Endothelial cell of umbilical vein (primary cell): Measurements from ENCODE around the gene DYNC1H1. TPM values are rescaled to one million over a fixed set of nuclear protein-coding genes. Genes with fewer than 3 reads are reported as not detected.

Source experiments
- BruUV-seq: library from RNA; stranded (reverse); fragments of 400-500 nt; replicated peaks from 2 replicates; lab custom pipeline; 2021; lab: Mats Ljungman, UMichigan
- CTCF ChIA-PET: fragments of 300-600, 350-600 bp; sonication (Branson Sonifier 250); formaldehyde crosslinking; loops from one replicate; lab custom pipeline; 2021; ENCODE audit warnings: antibody characterized with exemption, inconsistent platforms; lab: Charles Lee
- POLR2A ChIA-PET: fragments of 300-600, 350-600 bp; sonication (Branson Sonifier 250); formaldehyde crosslinking; loops from one replicate; lab custom pipeline; 2021; ENCODE audit warnings: antibody characterized with exemption, inconsistent platforms; lab: Charles Lee
- DNase-seq: peaks from one replicate; pipeline ENCODE4 v3.0.0-alpha.2; 2011; ENCODE audit warnings: low read depth, low spot score
- FAIRE-seq: peaks from 2 replicates; lab custom pipeline; 2011; peaks lifted over from hg19 to GRCh38; lab: Jason Lieb, UNC
- H2AFZ ChIP-seq: 2 replicates; pipeline ENCODE4 v1.6.0; 2012; ENCODE audit warnings: low read depth, low read length, control low read depth, inconsistent platforms
- H3K27ac ChIP-seq: 2 replicates; pipeline ENCODE4 v1.5.1; 2011; ENCODE audit warnings: low read depth, mild to moderate bottlenecking, control low read depth, low read length, moderate library complexity; ENCODE audit not compliant: insufficient read depth
- H3K27me3 ChIP-seq, 2 experiments: 2 replicates each; pipeline versions ENCODE4 v1.6.0 to v1.6.1; 2011; ENCODE audit warnings: low read length in 2 of 2, mixed read lengths in 1 of 2; ENCODE audit not compliant: control insufficient read depth in 2 of 2, insufficient read depth in 2 of 2
- H3K36me3 ChIP-seq, 2 experiments: 2 replicates in 1 of 2; 3 replicates in 1 of 2; pipeline ENCODE4 v1.5.1; 2011; ENCODE audit warnings: low read length in 2 of 2, mild to moderate bottlenecking in 1 of 2, moderate library complexity in 1 of 2; ENCODE audit not compliant: control insufficient read depth in 2 of 2, insufficient read depth in 2 of 2; ENCODE audit errors: extremely low read depth in 1 of 2
- H3K4me1 ChIP-seq: 3 replicates; pipeline ENCODE4 v1.5.1; 2011; ENCODE audit warnings: mild to moderate bottlenecking, low read length; ENCODE audit not compliant: control insufficient read depth, insufficient read depth; ENCODE audit errors: extremely low read depth
- H3K4me2 ChIP-seq: 2 replicates; pipeline ENCODE4 v1.6.1; 2011; ENCODE audit warnings: low read length, control low read depth, mixed read lengths; ENCODE audit not compliant: insufficient read depth
- H3K4me3 ChIP-seq, 3 experiments: fragments of 200-600 bp in 1 of 3; sonication (generic), shearing (Covaris generic) in 1 of 3; replicated peaks in 1 of 3; 2 replicates each; pipeline ENCODE4 v1.5.1; 2011 to 2016; ENCODE audit warnings: control low read depth in 3 of 3, low read length in 3 of 3, mild to moderate bottlenecking in 2 of 3, inconsistent platforms in 1 of 3, low read depth in 1 of 3, moderate library complexity in 1 of 3; ENCODE audit not compliant: insufficient read depth in 1 of 3
- H3K79me2 ChIP-seq: 2 replicates; pipeline ENCODE4 v1.6.0; 2012; ENCODE audit warnings: low read length, inconsistent platforms; ENCODE audit not compliant: control insufficient read depth, insufficient read depth
- H3K9ac ChIP-seq: replicated peaks from 2 replicates; pipeline ENCODE3; 2011; ENCODE audit warnings: low read length, control low read depth; ENCODE audit not compliant: insufficient read depth; ENCODE audit errors: extremely low read depth
- H3K9me1 ChIP-seq: replicated peaks from 3 replicates; pipeline ENCODE4 v1.6.0; 2011; ENCODE audit warnings: mild to moderate bottlenecking, low read length; ENCODE audit not compliant: control insufficient read depth, insufficient read depth; ENCODE audit errors: extremely low read depth
- H3K9me3 ChIP-seq: replicated peaks from 2 replicates; pipeline ENCODE4 v1.5.1; 2012; ENCODE audit warnings: low read length, inconsistent platforms; ENCODE audit not compliant: control insufficient read depth, insufficient read depth
- H4K20me1 ChIP-seq: replicated peaks from 2 replicates; pipeline ENCODE3; 2011; ENCODE audit warnings: mild to moderate bottlenecking, low read length; ENCODE audit not compliant: control insufficient read depth, insufficient read depth; ENCODE audit errors: extremely low read depth
- EZH2 ChIP-seq: IDR thresholded peaks from 2 replicates; pipeline ENCODE4 v1.6.1; 2012; ENCODE audit warnings: borderline replicate concordance, low read depth, mild to moderate bottlenecking, moderate library complexity, low read length, inconsistent platforms; ENCODE audit not compliant: severe bottlenecking
- FOS ChIP-seq: IDR thresholded peaks from 2 replicates; pipeline ENCODE4 v1.6.1; 2011; ENCODE audit warnings: mild to moderate bottlenecking, low read length, moderate library complexity, borderline replicate concordance; ENCODE audit not compliant: insufficient read depth
- GATA2 ChIP-seq: IDR thresholded peaks from 2 replicates; pipeline ENCODE4 v1.7.0; 2011; ENCODE audit warnings: low read depth, mild to moderate bottlenecking, moderate library complexity, mixed read lengths, low read length; ENCODE audit not compliant: insufficient read length, insufficient read depth
- JUN ChIP-seq: IDR thresholded peaks from 2 replicates; pipeline ENCODE4 v1.6.1; 2011; ENCODE audit warnings: borderline replicate concordance, low read depth; ENCODE audit not compliant: insufficient read length, insufficient read depth
- MYC ChIP-seq: IDR thresholded peaks from one replicate; pipeline ENCODE4 v1.6.1; 2011; ENCODE audit warnings: mild to moderate bottlenecking, low read depth, low read length
- POLR2A ChIP-seq: IDR thresholded peaks from 2 replicates; pipeline ENCODE4 v1.6.1; 2012; ENCODE audit warnings: low read depth, mild to moderate bottlenecking, control low read depth, low read length
- POLR2AphosphoS5 ChIP-seq: IDR thresholded peaks from 2 replicates; pipeline ENCODE4 v1.6.1; 2012; ENCODE audit warnings: low read depth, mild to moderate bottlenecking, control low read depth, low read length, moderate library complexity; ENCODE audit not compliant: insufficient read depth
- dilution Hi-C: fragments of 300-500 bp; cut with MboI; formaldehyde crosslinking; loops from one replicate; pipeline ENCODE4 v1.15.0; 2019; ENCODE audit warnings: low sequenced_read_pairs; ENCODE audit not compliant: extremely low pct_ligation_motif_present
- intact Hi-C: fragments of 100-400 bp; cut with micrococcal nuclease; formaldehyde crosslinking; loops from one replicate; pipeline ENCODE4 v1.10.0; 2022
- polyA plus RNA-seq, 4 experiments: library from polyadenylated mRNA; depleted of rRNA in 3 of 4; stranded (reverse) in 3 of 4; unstranded in 1 of 4; fragments of >200 nt; gene quantifications; 2 replicates each; pipeline versions ENCODE4 v1.2.1 to v1.2.3, GENCODE V29; 2011 to 2012; ENCODE audit warnings: missing spikeins in 1 of 4
- total RNA-seq: library from RNA; stranded (reverse); gene quantifications from 2 replicates; pipeline ENCODE4 v1.2.3, GENCODE V29; 2021
- TF ChIP-seq, protein P1 (sequence below): IDR thresholded peaks from 2 replicates; pipeline ENCODE4 v1.6.1; 2011; ENCODE audit not compliant: insufficient read depth, insufficient read length
- TF ChIP-seq, protein P2 (sequence below), 2 donors: IDR thresholded peaks; 1 replicate in 1 of 2; 2 replicates in 1 of 2; pipeline ENCODE4 v1.5.1; 2011; ENCODE audit warnings: low read length in 2 of 2, mild to moderate bottlenecking in 2 of 2, moderate library complexity in 2 of 2, control low read depth in 1 of 2, inconsistent platforms in 1 of 2, low read depth in 1 of 2; ENCODE audit not compliant: insufficient read depth in 1 of 2; ENCODE audit errors: extremely low read depth in 1 of 2

The DYNC1H1 gene
- total and polyA plus RNA-seq, 2 donors (not counting 3 experiments of a cell fraction or from before 2014, with no cell fraction given), result 254 to 648 TPM

DNA sequence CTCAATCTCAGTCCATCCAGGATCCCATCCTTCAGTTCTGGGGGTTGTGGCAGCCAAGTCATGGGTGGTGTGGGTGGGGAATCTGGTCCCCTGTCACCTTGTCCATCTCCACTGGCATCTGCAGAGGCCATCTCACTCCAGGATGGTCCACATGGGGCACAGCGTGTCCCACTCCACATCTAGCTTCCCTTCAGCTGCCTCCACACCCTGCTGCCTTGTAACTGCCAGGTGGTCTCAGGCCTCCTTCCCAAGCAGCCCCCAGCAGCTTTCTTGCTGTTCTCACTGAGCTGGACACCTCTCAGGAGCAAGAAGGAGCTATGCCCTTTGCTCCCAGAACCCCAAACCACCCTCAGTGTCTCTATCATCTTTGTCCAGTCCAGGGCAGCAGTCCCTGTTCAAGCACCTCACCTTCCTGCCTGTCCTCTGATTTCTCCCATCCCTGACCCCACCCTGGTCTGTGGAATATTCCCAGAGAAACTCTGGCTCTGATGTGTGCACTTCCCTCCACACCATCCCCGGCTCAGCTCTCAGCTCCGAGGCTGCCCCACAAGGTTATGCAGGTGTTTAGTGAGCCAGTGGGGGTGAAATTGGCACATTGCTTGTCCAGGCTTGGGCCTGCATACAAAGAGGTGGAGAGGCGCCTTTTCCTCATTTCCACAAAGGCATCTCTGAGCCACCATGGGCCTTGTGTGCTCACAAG is 13.7 kb upstream of the DYNC1H1 start:
- no peak for DNase-seq

More for the DNA sequence above, 13.7 kb upstream of the DYNC1H1 start:
- Histone ChIP-seq H3K27ac (no peak overlapping the region), H3K27me3 (peaks cover 0 to 3% of the 10 kb centered on the region in 2 experiments), H4K20me1 (no peaks in the 10 kb centered on the region), H3K4me2 (no peak overlapping the region), H2AFZ (no peak overlapping the region), H3K36me3 (no peaks in the 10 kb centered on the region), H3K9ac (no peak overlapping the region), H3K4me1 (peaks cover 10% of the 10 kb centered on the region), H3K79me2 (peaks cover 7% of the 10 kb centered on the region), H3K4me3 (no peak overlapping the region), H3K9me3 (no peaks in the 10 kb centered on the region), H3K9me1 (no peaks in the 10 kb centered on the region)
- FAIRE-seq, result no peak
- TF ChIP-seq, protein P1, sequence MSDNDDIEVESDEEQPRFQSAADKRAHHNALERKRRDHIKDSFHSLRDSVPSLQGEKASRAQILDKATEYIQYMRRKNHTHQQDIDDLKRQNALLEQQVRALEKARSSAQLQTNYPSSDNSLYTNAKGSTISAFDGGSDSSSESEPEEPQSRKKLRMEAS, result no peak
- TF ChIP-seq MYC (no peak), EZH2 (no peak), POLR2A (no peak), POLR2AphosphoS5 (no peak), JUN (no peak), GATA2 (no peak), FOS (no peak)
- TF ChIP-seq, protein P2, sequence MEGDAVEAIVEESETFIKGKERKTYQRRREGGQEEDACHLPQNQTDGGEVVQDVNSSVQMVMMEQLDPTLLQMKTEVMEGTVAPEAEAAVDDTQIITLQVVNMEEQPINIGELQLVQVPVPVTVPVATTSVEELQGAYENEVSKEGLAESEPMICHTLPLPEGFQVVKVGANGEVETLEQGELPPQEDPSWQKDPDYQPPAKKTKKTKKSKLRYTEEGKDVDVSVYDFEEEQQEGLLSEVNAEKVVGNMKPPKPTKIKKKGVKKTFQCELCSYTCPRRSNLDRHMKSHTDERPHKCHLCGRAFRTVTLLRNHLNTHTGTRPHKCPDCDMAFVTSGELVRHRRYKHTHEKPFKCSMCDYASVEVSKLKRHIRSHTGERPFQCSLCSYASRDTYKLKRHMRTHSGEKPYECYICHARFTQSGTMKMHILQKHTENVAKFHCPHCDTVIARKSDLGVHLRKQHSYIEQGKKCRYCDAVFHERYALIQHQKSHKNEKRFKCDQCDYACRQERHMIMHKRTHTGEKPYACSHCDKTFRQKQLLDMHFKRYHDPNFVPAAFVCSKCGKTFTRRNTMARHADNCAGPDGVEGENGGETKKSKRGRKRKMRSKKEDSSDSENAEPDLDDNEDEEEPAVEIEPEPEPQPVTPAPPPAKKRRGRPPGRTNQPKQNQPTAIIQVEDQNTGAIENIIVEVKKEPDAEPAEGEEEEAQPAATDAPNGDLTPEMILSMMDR (IDR thresholded peaks at IDR 0.05; ENCODE audit: extremely low read depth in 1 of 2, insufficient read depth in 1 of 2, low read depth in 1 of 2, low read length in 2 of 2), result no peak
- no TSS peak for BruUV-seq
- ChIA-PET CTCF (interaction anchor here (1.1 kb wide), 1 partner anchor 243 kb away, joined by 3 read pairs; no protein-coding TSS in a partner anchor), POLR2A (no interaction called here)
- intact Hi-C loops, result no loop called here
- dilution Hi-C loops, result no loop called here
